ENCODE results near the gene NKX6-2. TPM values are rescaled to one million over a fixed set of nuclear protein-coding genes. Genes with fewer than 3 reads are reported as not detected.

Gene NKX6-2
- total RNA-seq, 2 experiments from 2014 or later, result not detected

DNA sequence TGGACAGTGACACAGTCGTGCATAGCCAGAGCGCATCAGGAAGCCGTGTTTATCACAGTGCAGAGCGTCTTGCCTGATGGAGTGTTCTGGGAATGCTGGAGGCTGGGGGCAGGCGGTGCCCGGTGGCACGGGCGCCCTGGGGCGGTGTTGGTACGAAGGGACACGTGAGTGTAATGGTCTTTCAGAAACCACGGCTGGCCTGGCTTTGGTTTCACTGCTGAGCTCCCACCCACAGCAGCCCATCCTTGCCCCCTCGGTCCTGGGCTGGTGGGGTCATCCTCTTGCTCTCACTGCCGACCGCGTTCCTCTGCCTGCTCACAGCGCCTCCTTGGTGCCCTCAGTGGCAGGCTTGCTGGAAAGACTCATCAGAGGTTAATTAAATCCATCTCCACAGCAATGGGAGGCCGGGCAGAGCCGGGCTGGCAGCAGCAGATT lies 50.6 kb downstream of the NKX6-2 start:
- Mint-ChIP-seq H3K27me3 (no peaks in the 10 kb centered on the region), H3K9me3 (no peaks in the 10 kb centered on the region), H3K4me1 (ENCODE audit: low read depth) (no peaks in the 10 kb centered on the region), H3K4me3 (no peak overlapping the region), H3K27ac (no peak overlapping the region), H3K36me3 (ENCODE audit: low read depth) (peaks cover 4% of the 10 kb centered on the region)
- ChIA-PET POLR2A (no interaction called here), CTCF (no interaction called here)
- no peak for ATAC-seq (ENCODE audit: poor library complexity)
- intact Hi-C loops (cut with DNase I, micrococcal nuclease), result no loop called here
- H3K27ac ChIP-seq (ENCODE audit: low read depth in 1 of 2, low read length in 2 of 2), result no peak overlapping the region
- no peaks in the 10 kb centered on the region for H3K9me3 ChIP-seq (ENCODE audit: control insufficient read depth in 1 of 2, insufficient read depth in 1 of 2, low read length in 2 of 2)
- no peak overlapping the region for H3K4me3 ChIP-seq (ENCODE audit: low read length)
- H3K36me3 ChIP-seq (ENCODE audit: insufficient read depth, low read length), result peaks cover 8% of the 10 kb centered on the region
- no peaks in the 10 kb centered on the region for H3K27me3 ChIP-seq (ENCODE audit: control insufficient read depth in 1 of 2, insufficient read depth in 2 of 2, low read length in 2 of 2)
- no peak for TF ChIP-seq CTCF (IDR thresholded peaks at IDR 0.05)
- DNase-seq, result no peak
- H3K4me1 ChIP-seq (ENCODE audit: insufficient read depth, low read length), result no peaks in the 10 kb centered on the region

GRCh38 chr10:132733926-132734325 lies 52.0 kb downstream of the NKX6-2 start:
- peaks cover 12% of the 10 kb centered on the region for H3K36me3 Mint-ChIP-seq (ENCODE audit: low read depth)
- no peak overlapping the region for H3K4me3 Mint-ChIP-seq
- H3K9me3 Mint-ChIP-seq, result no peaks in the 10 kb centered on the region
- no peaks in the 10 kb centered on the region for H3K4me1 ChIP-seq (ENCODE audit: insufficient read depth, low read length)
- no peak for DNase-seq
- peaks cover 8% of the 10 kb centered on the region for H3K36me3 ChIP-seq (ENCODE audit: insufficient read depth, low read length)
- no peaks in the 10 kb centered on the region for H3K9me3 ChIP-seq (ENCODE audit: control insufficient read depth in 1 of 2, insufficient read depth in 1 of 2, low read length in 2 of 2)
- no peaks in the 10 kb centered on the region for H3K27me3 Mint-ChIP-seq
- ChIA-PET POLR2A (no interaction called here), CTCF (no interaction called here)
- ATAC-seq (ENCODE audit: poor library complexity), result no peak
- H3K4me3 ChIP-seq (ENCODE audit: low read length), result no peak overlapping the region
- no peaks in the 10 kb centered on the region for H3K4me1 Mint-ChIP-seq (ENCODE audit: low read depth)
- intact Hi-C loops (cut with DNase I, micrococcal nuclease), result no loop called here
- TF ChIP-seq CTCF (IDR thresholded peaks at IDR 0.05), result no peak
- no peaks in the 10 kb centered on the region for H3K27me3 ChIP-seq (ENCODE audit: control insufficient read depth in 1 of 2, insufficient read depth in 2 of 2, low read length in 2 of 2)
- no peak overlapping the region for H3K27ac Mint-ChIP-seq
- no peak overlapping the region for H3K27ac ChIP-seq (ENCODE audit: low read depth in 1 of 2, low read length in 2 of 2)

Other genes starting within 250 kb of the NKX6-2 start
- gene INPP5A, start 248.4 kb downstream of the NKX6-2 start, total RNA-seq, result 10 to 100 TPM; 22.0 to 24.8 TPM
- not detected for gene CFAP46, start 156.4 kb upstream of the NKX6-2 start, total RNA-seq